HG03066 (cell line): Measurements from ENCODE around the gene MYL10.

Source experiments
- ATAC-seq: cut with Tn5 transposase; IDR thresholded peaks from one replicate; pipeline ENCODE4 v1.9.1; 2021; ENCODE audit warnings: low read depth; ENCODE audit not compliant: unreplicated experiment

The MYL10 gene

DNA sequence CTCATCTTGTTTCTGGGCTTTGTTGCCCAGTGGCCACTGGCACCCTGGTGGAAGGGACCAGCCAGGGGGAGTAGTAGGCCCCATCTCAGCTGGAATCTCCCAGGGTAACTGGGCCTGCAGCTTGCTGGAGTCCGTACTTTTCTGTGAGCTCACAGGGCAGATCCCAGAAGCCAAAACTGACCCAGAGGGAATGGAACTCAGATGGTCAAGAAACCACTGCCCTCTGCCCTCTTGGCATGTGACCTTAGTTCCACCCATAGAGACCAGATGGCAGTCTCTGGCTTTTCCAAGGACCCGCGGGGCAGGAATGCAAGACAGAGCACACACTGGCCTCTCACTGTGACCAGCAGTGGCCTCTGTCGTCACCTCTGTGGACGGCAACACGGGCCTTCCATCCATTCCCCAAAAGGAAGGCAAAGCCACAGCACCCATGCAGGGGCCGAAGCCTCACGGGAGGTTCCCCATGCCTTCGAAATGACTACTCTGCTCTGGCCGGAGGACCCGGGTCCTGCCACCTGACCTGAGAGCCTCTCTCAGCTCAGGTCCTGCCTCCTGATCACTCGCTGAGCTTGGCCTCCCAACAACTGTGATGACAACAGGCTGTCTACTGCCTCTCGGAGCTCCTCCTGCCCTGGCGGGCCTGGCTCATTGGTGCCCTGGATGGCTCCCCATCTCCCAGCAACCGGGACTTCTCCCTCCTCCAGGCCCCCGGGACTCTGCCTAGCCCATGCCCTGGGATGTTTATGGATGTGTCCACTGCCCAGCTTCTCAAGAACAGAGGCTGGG lies 29.9 kb downstream of the MYL10 start:
- ATAC-seq: no peak

DNA sequence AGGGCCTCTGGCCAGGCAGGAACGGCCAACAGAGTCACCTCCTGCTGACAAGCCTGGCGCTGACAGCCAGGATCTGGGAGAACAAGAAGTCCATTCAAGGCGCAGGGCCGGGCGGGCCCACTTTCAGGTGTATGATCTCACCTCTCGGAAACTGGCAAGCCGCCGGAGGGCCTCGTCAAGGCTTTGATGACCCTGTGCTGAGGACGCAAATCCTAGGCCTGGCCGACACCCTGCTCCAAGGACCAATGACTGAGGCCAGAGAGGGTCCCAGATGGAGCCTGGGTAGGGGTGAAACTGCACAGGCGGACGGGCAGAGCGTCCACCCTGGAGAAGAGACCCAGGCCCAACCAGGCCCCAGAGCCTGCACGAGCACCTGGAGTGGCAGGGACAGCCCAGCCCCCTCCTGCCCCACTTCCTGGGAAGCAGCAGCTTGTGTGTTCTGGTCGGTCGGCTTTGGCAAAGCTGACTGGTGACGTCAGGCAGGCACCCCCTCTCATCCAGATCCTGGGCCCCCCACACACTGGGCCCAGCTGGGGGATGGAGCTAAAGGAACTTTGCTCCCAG lies 30.6 kb downstream of the MYL10 start:
- no peak for ATAC-seq

DNA sequence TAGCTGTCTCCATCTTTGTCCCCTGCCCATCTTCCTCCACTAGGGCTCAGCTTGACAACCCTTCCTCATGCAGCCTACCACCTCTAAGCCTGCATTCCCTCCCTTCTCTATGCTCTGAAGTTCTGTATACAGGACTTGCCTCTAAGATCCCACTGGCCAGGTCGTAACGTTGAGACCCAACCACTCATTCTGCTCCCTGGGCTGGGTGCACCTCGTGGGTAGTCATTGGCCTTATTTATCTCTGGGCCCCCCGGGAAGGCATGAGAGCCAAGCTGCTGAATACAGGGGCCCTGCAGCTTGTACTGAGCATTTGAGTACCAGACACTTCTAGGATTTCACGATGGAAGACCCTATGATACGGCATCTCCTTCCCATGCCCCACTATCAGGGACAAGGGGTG lies 31.2 kb downstream of the MYL10 start:
- ATAC-seq: no peak

DNA sequence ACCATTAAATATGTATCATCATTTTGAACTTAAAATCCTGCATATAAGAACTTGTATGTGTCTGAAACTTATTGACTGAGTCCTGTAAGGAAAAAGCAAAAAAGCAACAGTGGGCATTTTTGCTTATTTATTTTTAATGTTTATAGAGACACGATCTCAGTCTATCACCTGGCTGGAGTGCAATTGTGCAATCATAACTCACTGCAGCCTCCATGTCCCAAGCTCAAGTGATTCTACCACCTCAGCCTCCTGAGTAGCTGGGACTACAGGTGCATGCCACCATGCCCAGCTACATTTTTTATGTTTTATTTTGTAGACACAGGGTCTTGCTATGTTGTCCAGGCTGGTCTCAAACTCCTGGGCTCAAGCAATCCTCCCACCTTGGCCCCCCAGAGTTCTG lies 32.2 kb downstream of the MYL10 start:
- no peak for ATAC-seq

DNA sequence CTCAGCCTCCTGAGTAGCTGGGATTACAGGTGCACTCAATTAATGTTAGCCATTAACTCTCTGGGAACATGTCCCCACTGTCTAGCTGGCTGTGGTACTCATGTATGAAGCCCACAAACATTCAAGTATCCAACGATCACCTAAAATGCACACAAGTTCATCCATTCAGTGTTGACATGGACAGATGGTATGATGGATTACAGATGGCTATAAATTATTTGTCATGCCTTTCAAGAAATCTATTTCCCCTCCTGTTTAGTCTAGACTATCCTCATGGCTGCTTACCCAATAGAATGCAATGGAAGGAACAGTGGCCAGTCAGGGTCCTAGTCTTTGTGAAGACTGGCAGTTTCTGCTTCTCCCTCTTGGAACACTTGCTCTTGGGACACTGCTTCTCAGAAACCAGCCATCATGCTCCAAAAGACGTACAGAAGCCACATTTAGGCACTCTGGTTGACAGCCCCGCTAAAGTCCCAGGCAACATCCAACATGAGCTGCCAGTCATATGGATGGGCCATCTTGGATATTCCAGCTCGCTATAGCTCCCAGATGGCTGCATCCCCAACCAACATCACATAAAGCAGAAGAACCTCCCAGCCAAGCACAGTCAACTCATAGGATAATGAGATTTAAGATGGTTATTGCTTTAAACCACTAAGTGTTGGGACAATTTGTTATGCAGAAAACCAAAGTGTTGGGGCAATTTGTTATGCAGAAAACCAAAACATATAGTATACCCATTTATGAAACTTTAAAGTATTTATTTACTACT lies 33.1 kb downstream of the MYL10 start:
- ATAC-seq: no peak

DNA sequence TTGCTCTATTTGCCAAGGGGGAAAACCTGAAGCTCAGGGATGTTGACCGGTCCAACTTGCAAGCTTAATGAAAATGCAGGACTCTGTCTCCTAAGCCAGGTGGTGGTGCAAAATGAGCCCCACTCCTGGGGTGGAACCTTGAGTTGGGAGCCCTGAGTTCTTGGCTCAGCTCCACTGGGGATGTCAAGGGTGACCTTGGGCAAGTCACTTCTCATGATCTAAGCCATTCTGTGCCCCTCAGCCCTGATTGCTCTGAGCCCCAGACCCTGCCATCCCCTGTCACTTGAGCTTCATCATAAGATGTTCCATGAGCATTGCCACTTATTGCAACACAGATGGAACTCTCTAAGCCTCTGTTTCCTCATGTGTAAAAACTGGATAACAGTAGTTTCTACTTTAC lies 33.9 kb downstream of the MYL10 start:
- ATAC-seq: no peak

DNA sequence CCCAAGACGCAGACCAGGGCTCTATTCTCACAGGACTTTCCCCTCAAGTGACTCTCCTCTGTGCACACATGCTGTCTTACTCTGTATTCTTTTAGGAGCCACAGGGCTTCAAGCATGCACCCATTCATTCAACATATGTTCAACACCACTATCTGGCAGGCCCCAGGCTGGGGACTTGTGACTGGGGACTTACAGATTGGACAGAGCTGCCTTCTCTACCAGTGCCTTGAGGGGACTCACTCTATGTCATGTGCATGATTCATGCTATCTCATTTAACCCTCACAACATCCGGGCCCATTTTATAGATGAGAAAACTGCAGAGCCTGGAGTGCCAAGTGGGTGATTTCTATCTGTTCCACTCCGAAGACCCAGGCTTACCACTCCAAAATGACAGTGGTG lies 34.3 kb downstream of the MYL10 start:
- ATAC-seq: no peak

DNA sequence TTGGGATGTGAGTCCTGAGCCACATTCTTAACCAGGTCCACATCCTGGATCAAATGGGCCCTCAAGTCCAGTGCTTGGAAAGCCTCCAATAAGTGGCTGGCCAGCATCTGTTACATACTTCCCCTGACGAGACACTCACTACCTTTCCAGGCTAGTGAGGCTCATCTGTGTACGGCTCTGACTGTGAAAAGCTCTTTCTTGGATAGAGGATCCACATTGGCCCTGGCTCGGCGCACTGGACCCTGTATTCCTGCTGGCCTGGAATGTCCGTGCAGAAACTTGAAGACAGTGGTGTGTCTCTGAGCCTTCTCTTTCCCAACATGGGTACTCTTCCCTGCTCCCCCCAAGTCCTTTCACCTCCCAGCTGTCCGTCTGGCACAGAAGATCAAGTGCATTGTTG lies 35.5 kb downstream of the MYL10 start:
- no peak for ATAC-seq

DNA sequence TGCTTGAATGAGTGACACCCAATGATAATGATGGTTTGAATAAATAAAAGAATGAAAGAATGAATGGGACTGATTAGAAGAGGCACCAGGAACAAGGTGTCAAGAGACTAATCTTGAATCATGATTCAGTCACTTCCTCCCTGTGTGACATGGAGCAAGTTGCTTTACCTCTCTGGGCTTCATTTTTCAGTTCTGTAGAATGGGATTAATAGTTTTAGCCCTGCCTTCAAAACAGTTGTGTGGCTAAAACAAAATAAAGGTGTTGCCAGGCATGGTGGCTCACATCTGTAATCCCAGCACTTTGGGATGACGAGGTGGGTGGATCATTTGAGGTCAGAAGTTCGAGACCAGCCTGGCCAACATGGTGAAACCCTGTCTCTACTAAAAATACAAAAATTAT lies 37.6 kb downstream of the MYL10 start:
- ATAC-seq: no peak

DNA sequence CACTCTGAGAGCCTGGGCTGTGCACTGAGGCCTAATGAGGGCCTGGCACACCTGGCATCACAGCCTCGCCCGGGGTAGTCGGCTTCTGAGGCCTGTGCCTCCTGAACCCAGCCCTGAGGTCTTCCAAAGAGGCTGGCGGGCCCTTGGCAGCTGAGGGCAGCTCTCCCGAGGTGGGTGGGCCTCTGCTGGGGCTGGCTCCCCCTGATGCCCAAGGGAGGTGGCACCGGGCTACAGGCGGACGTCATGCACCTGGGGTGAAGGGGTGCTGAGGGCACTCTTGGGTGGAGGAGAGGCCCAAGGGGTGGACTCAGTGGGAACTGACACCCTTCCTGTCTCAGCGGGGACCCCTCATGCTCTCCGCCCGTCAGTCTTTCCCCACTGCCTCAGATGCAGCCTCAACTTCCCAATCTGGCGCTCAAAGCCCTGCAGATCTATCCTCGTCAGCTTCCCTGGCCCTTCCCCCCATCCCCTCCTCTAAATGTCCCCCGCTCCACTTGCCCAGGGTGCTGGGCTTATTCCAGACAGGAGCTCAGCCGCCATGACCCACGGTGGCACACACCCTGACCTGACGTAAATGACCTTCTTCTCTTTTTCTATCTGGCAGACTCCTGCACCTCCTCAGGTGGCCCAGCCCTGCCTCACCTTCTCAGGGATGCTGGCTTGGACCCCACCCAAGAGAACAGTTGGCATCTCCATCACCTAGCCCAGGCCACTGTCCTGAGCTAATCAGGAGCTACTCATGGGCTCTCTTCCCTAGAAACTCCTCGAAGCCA lies 38.2 kb downstream of the MYL10 start:
- no peak for ATAC-seq

DNA sequence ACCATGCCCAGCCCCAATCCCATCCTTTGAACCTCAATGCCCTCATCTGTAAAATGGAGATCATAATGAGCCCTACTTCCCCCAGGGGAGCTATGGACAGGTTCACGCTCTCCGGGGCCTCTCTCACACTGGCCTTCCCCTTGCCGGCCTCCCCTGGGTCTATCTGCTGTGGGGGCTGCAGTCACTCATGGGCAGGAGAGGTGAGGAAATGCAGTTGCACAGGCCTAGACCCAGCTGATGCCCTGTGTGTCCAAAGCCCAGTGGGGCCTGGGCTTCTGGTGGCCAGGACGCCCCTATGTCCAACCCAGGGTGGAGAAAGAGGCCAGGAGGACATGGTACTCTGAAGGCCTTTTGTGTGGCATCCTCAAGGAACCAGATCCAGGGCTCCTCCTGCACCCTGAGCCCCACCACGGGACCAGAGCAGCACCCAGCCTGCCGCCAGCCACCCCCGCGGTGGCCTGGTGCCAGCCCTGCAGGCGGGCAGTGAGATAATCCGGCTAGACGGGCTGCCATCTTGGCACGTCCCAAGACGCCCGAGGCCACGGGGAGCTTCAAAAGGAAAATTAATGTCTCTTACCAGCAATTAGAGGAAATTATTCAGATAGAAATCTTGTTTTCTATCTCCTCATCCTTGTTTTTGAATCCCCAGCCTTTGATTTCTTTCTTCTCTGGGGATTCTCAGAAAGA lies 39.0 kb downstream of the MYL10 start:
- ATAC-seq: no peak

DNA sequence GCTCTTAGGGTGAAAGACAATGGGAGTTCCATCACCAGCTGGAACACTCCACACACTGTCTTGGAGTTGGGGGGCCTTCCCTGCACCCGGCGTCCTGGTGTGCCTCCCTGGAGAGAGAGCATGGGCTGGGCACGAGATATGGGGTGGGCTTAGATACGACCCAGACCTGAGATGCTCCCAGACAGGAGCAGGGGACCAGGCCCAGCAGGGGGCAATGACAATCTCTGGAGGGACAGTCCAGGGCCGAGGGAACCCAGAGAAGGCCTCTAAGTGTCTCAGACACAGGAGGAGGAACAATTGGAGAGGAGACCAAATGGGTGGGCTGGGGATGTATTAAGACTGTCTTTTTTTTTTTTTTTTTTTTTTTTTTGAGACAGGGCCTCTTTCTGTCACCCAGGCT lies 40.0 kb downstream of the MYL10 start:
- no peak for ATAC-seq

DNA sequence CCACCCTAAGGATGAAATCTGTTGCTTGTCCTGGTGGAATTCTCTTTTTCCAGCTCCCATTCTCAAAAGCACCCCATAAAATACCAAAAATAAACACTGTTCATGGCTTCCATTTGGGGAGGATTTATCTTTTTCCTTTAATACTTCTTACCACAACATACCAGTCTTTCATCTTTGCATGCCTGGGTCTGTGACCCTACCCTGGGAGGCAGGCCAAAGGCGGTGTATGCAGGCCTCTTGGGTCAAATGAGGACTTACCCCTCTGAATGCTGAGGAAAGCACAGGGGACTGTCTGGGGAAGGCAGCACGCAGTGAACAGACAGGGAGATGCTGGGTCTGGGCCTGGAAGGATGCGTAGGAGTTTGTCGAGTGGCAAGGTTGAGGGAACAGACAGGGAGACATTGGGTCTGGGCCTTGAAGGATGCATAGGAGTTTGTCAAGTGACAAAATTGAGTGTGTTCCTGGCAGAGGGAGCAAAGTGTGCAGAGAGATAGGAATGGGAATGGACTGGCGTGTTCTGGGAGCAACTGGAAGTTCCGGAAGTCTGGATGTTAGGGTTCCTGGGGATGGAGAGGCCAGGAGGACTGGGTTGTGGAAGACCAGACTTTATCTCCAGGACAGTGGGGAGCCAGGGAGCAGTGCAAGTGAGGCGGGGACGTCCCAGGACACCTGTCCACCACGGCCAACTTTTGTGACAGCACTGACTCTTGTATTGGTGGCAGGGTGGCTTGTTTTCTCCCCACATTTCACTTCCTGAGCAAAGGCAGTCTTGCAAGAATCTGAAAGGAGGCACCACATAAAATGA lies 40.8 kb downstream of the MYL10 start:
- ATAC-seq: no peak

DNA sequence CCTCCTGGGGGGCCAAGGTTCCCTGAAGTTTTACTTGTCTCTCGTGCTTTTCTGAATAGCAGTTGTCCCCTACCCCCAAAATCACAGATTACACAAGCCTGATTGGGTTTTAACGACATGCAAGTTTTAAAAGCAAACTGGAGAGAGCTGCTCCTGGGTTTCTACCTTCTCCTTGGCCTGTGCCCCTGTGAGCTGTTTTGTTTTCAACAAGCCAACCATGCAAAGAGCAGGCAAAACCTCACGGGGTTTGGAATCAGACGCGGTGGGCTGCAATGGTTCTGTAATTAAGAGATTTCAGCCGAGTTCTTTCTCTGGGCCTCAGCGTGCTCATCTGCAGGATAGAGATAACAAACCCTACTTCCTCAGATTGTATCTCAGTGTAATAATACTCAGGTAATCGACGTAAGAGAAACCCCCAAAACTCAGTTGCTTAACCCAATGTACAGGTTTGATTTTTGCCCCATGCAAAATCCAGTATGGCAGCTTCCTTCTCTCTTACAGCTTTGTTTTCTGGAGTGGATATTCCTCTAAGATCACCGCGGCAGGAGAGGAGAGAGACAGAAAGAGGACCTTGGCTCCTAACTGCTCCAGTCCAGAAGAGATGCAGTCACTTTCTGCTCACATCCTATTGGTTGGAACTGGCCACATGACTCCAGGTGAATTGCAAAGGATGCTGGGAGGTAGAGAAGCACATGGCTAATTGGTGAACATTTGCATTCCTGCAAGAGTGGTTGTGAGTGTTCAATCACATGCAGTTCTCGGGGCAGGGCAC lies 42.0 kb downstream of the MYL10 start:
- no peak for ATAC-seq

DNA sequence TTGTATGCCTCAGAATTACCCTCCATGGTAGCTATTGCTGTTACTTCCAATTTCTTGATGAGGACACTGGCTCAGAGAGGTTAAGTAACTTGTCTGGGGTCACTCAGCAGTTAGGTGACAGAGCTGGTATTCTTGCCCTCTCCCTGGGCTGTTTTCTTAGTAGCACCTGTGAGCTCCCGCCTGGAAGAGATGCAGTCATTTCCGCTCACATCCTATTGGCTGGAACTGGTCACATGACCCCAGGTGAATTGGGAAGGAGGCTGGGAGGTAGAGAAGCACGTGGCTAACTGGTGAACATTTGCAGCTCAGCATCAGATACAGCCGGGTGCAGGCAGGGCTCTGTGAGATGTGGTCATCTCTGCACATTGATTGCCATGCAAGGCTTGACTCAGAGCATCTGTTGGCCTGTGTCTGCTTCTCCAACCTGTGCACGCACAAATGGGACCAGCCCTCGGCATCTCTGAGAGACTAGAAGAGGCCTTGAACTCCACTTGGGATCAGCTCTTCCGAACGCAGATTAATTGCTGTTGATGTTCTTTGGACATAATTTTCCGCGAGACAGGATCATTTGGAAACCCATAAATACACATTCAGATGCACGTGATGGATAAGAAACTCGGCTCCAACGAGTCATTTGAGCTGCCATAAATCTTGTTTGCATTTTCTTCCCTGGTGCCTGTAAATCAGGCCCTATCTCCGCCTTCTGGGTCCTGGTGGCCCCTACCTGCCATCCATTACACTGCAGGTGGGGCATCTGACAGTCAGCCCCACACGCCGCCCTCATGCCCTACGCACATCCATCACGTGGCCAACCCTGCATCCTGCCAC lies 42.8 kb downstream of the MYL10 start:
- no peak for ATAC-seq

DNA sequence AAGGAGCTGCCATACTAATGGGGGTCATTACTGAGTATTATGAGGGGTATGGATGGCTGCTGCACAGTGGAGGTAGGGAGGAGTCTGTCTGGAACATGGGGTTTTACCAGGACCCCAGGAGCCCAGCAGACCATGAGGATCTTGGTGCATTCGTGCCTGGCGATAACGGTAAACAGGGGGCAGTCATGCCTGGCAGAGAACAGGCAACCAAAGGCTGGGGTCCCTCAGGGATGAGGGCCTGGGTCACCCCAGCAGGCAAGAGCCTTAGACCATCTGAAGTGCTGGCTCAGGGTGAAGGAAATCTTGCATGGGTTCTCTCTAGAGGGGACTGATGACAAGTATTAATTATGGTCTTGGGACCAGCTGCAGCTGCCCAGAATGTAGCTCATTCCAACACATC lies 46.1 kb downstream of the MYL10 start:
- ATAC-seq: no peak

DNA sequence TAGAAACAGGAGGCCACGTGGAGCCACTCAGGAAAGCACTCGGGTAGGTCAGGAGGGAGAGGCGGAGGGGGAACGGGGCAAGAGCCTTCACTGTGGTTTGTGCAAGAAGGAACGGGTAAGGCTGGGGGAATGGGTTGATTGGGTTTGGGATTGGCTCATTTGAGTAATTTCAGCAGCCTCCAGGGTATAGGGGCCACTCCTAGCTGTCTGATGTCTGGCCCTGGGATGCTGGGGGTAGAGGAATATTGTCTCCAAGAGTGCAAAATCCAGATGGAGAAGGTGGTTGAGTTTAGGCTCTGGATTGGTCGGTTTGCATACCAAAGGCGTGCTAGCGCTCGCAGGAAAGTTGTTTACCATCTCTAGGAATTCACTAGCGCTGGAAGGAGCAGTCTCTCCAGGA lies 47.2 kb downstream of the MYL10 start:
- no peak for ATAC-seq

DNA sequence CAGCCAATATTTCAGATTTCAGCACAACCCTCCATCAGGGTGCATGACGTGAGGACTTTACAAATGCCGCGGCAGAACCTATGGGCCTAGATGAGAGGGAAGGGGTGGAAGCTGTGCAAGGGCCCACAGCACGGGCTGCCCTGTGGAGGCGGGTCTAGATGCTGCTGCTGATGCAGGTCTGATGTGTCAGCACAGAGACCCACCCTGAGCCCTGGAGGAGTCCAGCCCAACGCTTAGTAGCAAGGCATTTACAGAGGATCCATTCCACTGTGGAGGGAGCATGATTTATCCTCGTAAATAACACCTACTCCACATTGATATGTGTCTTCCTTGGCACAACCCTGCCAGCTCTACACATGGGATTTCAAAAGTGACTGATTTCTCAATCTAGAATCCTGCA lies 48.5 kb downstream of the MYL10 start:
- ATAC-seq: no peak
